PFSK-1 (cell line): ENCODE data around the gene MLIP.

Source experiments
- POLR2AphosphoS5 ChIP-seq: IDR thresholded peaks from 2 replicates; pipeline ENCODE4 v1.6.1; 2012; ENCODE audit warnings: low read depth, mild to moderate bottlenecking, control low read depth, low read length, moderate library complexity
- SIN3A ChIP-seq: IDR thresholded peaks from 2 replicates; pipeline ENCODE4 v1.6.1; 2012; ENCODE audit warnings: mild to moderate bottlenecking, low read length, moderate library complexity, borderline replicate concordance; ENCODE audit not compliant: insufficient read depth
- TAF1 ChIP-seq: IDR thresholded peaks from 2 replicates; pipeline ENCODE4 v1.6.1; 2012; ENCODE audit warnings: low read length, control low read depth, borderline replicate concordance; ENCODE audit not compliant: insufficient read depth
- TF ChIP-seq, protein P1 (sequence below), 2 experiments: IDR thresholded peaks; 2 replicates each; pipeline versions ENCODE4 v1.6.1 to v1.8.0; 2011 to 2012; ENCODE audit warnings: low read depth in 2 of 2, low read length in 2 of 2, control low read depth in 1 of 2, inconsistent platforms in 1 of 2, mild to moderate bottlenecking in 1 of 2, moderate library complexity in 1 of 2; ENCODE audit not compliant: insufficient read depth in 1 of 2

DNA sequence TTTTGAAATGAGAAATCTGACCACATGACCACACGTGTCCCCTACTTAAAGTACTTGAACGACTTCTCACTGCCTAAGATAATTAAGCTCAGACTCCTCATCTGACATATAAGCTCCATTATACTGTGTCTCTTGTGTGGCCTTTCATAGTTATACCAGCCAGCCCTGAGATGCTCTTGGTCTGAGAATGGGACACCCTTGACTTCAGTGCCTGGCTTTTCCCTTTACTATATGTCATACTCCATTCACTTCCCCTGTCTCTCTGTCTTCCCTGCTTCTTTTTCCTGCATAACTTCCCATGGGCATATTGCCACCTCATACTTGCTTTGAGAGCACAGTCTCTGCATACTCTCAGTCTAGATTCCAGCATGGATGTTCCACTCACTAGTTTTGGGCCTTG lies 143.6 kb downstream of the MLIP start:
- TF ChIP-seq POLR2AphosphoS5 (no peak), TAF1 (no peak), SIN3A (no peak)
- TF ChIP-seq, protein P1, sequence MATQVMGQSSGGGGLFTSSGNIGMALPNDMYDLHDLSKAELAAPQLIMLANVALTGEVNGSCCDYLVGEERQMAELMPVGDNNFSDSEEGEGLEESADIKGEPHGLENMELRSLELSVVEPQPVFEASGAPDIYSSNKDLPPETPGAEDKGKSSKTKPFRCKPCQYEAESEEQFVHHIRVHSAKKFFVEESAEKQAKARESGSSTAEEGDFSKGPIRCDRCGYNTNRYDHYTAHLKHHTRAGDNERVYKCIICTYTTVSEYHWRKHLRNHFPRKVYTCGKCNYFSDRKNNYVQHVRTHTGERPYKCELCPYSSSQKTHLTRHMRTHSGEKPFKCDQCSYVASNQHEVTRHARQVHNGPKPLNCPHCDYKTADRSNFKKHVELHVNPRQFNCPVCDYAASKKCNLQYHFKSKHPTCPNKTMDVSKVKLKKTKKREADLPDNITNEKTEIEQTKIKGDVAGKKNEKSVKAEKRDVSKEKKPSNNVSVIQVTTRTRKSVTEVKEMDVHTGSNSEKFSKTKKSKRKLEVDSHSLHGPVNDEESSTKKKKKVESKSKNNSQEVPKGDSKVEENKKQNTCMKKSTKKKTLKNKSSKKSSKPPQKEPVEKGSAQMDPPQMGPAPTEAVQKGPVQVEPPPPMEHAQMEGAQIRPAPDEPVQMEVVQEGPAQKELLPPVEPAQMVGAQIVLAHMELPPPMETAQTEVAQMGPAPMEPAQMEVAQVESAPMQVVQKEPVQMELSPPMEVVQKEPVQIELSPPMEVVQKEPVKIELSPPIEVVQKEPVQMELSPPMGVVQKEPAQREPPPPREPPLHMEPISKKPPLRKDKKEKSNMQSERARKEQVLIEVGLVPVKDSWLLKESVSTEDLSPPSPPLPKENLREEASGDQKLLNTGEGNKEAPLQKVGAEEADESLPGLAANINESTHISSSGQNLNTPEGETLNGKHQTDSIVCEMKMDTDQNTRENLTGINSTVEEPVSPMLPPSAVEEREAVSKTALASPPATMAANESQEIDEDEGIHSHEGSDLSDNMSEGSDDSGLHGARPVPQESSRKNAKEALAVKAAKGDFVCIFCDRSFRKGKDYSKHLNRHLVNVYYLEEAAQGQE (IDR thresholded peaks at IDR 0.05; ENCODE audit: insufficient read depth in 1 of 2, low read depth in 2 of 2, low read length in 2 of 2): no peak
